ENCODE measurements around the gene TRANK1.
"Not testable (repeated sequence)": the region's sequence is repeated elsewhere in the genome, so short reads cannot be mapped to it uniquely, and the experiment has no call there.

The TRANK1 gene

GRCh38 chr3:36881735-36882134 is 63.1 kb downstream of the TRANK1 start:
- no peak for DNase-seq

- DNase-seq, result not testable (repeated sequence)
Observed at GRCh38 chr3:36879842-36880241, 65.0 kb downstream of the TRANK1 start.

GRCh38 chr3:36877930-36878685 is 66.7 kb downstream of the TRANK1 start:
- no peak for DNase-seq

GRCh38 chr3:36876181-36876936 is 68.5 kb downstream of the TRANK1 start:
- DNase-seq, result no peak

- DNase-seq, result no peak
Observed at GRCh38 chr3:36875397-36875796, 69.5 kb downstream of the TRANK1 start.

GRCh38 chr3:36874424-36874823 is 70.4 kb downstream of the TRANK1 start:
- no peak for DNase-seq

GRCh38 chr3:36871379-36872126 is 73.3 kb downstream of the TRANK1 start:
- no peak for DNase-seq

- DNase-seq, result peak; percentile 59
Observed at GRCh38 chr3:36868614-36869436, 76.0 kb downstream of the TRANK1 start.

GRCh38 chr3:36867810-36868209 is 77.0 kb downstream of the TRANK1 start:
- no peak for DNase-seq

- DNase-seq, result no peak
Observed at GRCh38 chr3:36866368-36866767, 78.5 kb downstream of the TRANK1 start.

GRCh38 chr3:36864180-36865053 is 80.4 kb downstream of the TRANK1 start:
- no peak for DNase-seq

GRCh38 chr3:36862076-36862755 is 82.6 kb downstream of the TRANK1 start:
- no peak for DNase-seq

GRCh38 chr3:36859494-36859893 is 85.4 kb downstream of the TRANK1 start:
- DNase-seq, result no peak

GRCh38 chr3:36852071-36852470 is 92.8 kb downstream of the TRANK1 start:
- DNase-seq, result no peak

- no peak for DNase-seq
Observed at GRCh38 chr3:36850743-36851142, 94.1 kb downstream of the TRANK1 start.

- DNase-seq, result no peak
Observed at GRCh38 chr3:36846406-36846805, 98.4 kb downstream of the TRANK1 start.

GRCh38 chr3:36843065-36844051 is 101.5 kb downstream of the TRANK1 start:
- DNase-seq, result no peak

- DNase-seq, result no peak
Observed at GRCh38 chr3:36842275-36842674, 102.6 kb downstream of the TRANK1 start.

GRCh38 chr3:36840453-36840921 is 104.4 kb downstream of the TRANK1 start:
- peak; percentile 41 for DNase-seq

- no peak for DNase-seq
Observed at GRCh38 chr3:36837089-36837488, 107.8 kb downstream of the TRANK1 start.
